ENCODE measurements around the gene ANKRD13B.
"Not testable (repeated sequence)": the region's sequence is repeated elsewhere in the genome, so short reads cannot be mapped to it uniquely, and the experiment has no call there.

Gene ANKRD13B

GRCh38 chr17:29642171-29642611, 49.3 kb downstream of the ANKRD13B start:
- DNase-seq (ENCODE audit: low read depth in 2 of 2): no peak

DNA sequence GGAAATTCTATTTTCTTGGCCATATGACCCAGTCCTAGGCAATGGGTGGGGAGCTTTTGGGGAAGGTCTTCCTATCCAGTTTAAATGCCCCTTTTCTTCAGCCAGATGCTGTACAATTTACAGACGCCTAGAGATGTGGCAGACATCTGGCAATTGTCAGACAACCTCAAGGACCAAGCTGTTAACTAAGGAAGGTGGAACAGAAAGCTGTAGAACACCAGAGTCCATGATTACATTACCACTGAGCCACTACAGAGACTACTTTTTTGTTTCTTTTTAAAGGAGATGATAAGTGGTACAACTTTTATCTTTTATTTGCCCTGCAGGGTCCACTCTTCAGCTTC, 50.9 kb downstream of the ANKRD13B start:
- no peak for DNase-seq (ENCODE audit: low read depth in 2 of 2)

DNA sequence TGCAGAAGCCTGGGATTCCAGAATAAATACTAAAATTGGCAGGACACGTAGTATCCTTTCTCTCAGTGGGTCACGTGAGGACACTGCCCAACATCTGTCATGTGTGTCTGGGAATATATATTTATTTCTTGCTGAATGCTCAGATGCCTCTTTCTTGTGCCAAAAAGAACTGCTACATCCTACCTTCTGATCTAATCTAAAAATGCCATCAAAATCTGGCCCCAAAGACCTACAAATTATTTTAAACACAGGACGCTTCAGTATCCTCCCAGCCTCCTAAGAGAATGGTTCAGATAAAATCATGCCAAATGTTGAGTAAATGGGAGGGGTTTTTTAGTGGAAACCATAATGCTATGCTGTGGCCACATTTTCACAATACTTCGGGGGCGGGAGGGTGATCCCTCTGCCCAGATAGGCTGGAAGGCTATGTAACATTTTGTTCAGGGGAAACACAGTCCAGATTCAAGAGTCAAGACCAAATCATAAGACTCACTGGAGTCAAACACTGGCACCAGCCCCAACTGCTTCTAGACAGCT, 52.7 kb downstream of the ANKRD13B start:
- DNase-seq (ENCODE audit: low read depth in 2 of 2): no peak

DNA sequence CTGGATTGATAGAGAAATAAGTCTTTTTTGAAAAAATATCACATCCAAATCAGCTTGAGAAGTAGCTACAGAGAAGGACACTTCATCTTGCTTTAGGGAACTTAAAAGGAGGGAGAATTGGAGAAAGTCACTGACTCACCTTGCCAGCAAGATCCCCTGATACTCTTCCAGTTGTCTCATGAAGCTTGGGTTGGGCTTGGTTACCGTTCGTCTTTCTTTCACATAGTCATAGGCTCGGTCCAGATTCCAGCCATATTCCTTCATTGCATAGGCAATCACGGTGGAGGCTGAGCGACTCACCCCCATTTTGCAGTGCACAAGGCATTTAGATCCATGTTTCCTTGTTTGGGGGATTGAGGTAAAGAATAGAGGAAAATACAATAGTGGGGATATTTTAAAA, 55.1 kb downstream of the ANKRD13B start:
- DNase-seq (ENCODE audit: low read depth in 2 of 2): no peak

GRCh38 chr17:29649359-29649758, 56.4 kb downstream of the ANKRD13B start:
- DNase-seq (ENCODE audit: low read depth in 2 of 2): no peak

DNA sequence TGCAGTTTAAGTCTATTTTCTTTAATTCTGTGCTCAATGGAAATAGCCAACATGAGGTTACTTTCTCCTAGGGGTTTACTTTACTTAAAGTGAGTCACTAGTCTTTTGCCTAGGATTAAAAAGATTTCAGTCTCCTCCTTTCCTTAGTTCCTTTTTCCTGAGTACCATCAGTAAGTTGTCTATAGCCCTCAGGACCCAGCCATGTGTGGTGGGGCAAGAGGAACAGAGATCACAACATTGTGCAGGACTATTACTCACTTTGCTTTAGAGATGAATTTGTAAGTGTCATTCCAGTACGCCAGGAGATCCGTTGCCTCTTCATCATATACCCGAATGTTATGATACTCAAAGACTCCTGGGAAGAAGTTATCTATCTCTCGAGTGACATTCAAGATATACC, 57.5 kb downstream of the ANKRD13B start:
- DNase-seq (ENCODE audit: low read depth in 2 of 2): no peak

DNA sequence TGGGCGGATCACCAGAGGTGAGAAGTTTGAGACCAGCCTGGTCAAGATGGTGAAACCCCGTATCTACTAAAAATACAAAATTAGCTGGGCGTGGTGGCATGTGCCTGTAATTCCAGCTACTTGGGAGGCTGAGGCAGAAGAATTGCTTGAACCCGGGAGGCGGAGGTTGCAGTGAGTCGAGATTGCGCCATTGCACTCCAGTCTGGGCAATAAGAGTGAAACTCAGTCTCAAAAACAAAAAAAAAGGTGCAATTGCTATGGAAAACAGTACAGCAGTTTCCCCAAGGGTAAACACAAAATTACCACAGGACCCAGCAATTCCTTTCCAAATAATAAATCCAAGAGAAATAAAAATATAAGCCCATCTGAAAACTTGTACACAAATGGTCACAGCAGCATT, 59.0 kb downstream of the ANKRD13B start:
- DNase-seq (ENCODE audit: low read depth in 2 of 2): not testable (repeated sequence)

DNA sequence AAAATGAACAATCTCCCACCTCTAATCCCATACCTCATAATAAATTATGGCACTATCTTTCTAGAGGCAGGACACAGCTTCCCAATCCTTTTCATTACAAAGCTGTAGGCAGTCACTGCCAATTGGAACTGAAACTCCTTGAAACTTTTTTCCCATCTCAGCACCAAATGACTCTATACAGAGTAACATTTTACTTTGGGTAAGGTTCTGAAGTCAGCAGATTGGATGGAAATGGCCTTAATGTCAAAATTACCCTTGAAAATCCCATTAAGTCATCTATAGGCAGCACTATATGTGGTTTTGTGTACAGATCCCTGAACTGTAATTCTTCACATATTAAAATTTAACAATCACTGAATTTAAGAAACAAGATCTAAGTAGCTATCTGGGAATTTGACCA, 60.0 kb downstream of the ANKRD13B start:
- DNase-seq (ENCODE audit: low read depth in 2 of 2): no peak

DNA sequence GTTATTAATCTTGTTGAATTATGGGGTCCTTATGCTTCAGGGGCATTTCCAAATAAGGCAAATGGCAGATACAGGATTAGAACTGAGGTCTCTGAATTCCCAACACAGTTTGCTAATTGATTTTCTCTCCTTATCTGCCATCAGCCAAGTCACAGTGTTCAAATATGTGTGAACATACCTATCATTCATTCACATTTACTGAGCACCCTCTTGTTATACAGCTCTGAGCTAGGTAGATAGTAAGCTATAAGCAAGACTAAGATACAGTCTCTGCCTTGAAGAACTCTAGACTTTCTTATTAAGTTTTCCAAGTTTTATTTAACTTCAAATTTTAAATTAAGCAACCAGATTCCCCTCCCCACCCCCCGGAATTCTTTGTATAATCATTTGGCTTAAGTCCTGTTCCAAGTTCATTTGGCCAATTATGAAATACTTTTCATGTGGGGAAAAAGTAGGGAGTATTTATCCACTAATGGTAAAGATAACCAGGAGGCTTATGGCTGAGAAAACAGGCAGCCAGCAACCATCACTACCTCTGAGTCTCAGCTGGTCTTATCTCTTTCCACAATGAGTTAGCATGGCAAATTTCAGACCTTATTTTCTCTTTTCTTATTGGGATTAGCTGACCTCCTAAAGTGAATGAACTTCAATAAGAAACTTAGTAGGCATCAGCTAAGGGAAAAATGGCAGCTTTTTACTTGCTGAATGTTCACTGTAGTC, 61.2 kb downstream of the ANKRD13B start:
- DNase-seq (ENCODE audit: low read depth in 2 of 2): no peak

DNA sequence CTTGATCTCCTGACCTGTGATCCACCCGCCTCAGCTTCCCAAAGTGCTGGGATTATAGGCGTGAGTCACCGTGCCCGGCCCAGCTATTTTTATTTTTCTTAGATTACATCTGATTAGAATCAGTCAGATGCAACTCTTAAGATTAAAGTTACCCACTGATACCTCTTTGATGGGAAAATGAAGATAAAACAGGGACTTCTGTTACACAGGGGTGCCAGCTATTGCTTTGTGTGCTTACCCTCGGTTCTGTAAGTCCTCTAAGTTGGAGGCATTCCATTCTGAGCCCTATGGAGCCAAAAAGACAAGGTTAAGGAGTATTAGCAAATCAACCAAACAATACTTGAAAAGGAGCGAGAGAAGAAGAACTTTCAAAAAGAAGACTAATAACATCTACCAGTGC, 62.4 kb downstream of the ANKRD13B start:
- no peak for DNase-seq (ENCODE audit: low read depth in 2 of 2)

GRCh38 chr17:29659155-29659554, 66.2 kb downstream of the ANKRD13B start:
- DNase-seq (ENCODE audit: low read depth in 2 of 2): no peak

- no peak for DNase-seq (ENCODE audit: low read depth in 2 of 2)
These were observed 68.3 kb downstream of the ANKRD13B start for GRCh38 chr17:29661213-29661612.

- no peak for DNase-seq (ENCODE audit: low read depth in 2 of 2)
These were observed 70.2 kb downstream of the ANKRD13B start for GRCh38 chr17:29663155-29663554.

Measured in stimulated activated CD8-positive, alpha-beta memory T cell treated with anti-CD3 and anti-CD28 coated beads, Interleukin-7, amount 100 ng/mL, for 1 hour (primary cell).